HL-60 (cell line): ENCODE measurements around the gene ABCG1.

ENCODE experiments used
- DNase-seq, 2 experiments: peaks; one replicate each; pipeline ENCODE4 v3.0.0-alpha.2; 2010 to 2020; ENCODE audit warnings: low read depth in 1 of 2, low spot score in 1 of 2
- H3K27ac ChIP-seq: fragments of 250-450 bp; sonication (Bioruptor Pico); replicated peaks from 2 replicates; pipeline ENCODE4 v1.5.1; 2020; ENCODE audit warnings: mild to moderate bottlenecking, moderate library complexity
- H3K27me3 ChIP-seq: fragments of 250-450 bp; sonication (Bioruptor Pico); 2 replicates; pipeline ENCODE4 v1.5.1; 2021; ENCODE audit warnings: mild to moderate bottlenecking, moderate library complexity; ENCODE audit not compliant: insufficient read depth, poor library complexity, severe bottlenecking
- H3K4me3 ChIP-seq: replicated peaks from 2 replicates; pipeline ENCODE4 v1.5.1; 2011; ENCODE audit warnings: mild to moderate bottlenecking, control low read depth, low read length; ENCODE audit not compliant: insufficient read depth
- GABPA ChIP-seq: IDR thresholded peaks from 2 replicates; pipeline ENCODE4 v1.6.1; 2012; ENCODE audit warnings: low read depth
- POLR2AphosphoS5 ChIP-seq: IDR thresholded peaks from 2 replicates; pipeline ENCODE4 v1.6.1; 2012; ENCODE audit warnings: low read depth
- REST ChIP-seq: IDR thresholded peaks from 2 replicates; pipeline ENCODE4 v1.6.1; 2012; ENCODE audit warnings: low read depth; ENCODE audit not compliant: insufficient replicate concordance
- SPI1 ChIP-seq: IDR thresholded peaks from 2 replicates; pipeline ENCODE4 v1.6.1; 2012; ENCODE audit warnings: low read depth, mild to moderate bottlenecking, borderline replicate concordance
- TF ChIP-seq, protein P1 (sequence below): IDR thresholded peaks from one replicate; pipeline ENCODE4 v1.5.1; 2011; ENCODE audit warnings: low read length, control low read depth, inconsistent platforms; ENCODE audit not compliant: insufficient read depth

Gene ABCG1

DNA sequence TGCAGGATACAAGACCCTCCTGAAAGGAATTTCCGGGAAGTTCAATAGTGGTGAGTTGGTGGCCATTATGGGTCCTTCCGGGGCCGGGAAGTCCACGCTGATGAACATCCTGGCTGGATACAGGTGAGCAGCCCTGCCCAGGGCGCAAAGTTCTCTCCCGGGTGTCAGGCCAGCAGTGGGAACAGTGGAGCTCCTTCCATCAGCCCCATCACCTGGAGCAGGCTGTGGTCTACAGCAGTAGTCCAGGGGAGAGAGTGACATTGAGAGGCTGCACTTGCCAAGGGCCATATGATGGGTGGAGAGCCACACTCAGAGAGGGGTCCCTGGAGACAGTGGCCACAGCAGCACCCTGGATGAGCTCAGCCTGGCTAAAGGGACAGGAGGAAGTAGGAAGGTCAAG is 52.1 kb downstream of the ABCG1 start:
- no peak overlapping the region for H3K4me3 ChIP-seq
- H3K27ac ChIP-seq, result no peak overlapping the region
- TF ChIP-seq REST (no peak), GABPA (no peak), POLR2AphosphoS5 (no peak), SPI1 (no peak)
- TF ChIP-seq, protein P1, sequence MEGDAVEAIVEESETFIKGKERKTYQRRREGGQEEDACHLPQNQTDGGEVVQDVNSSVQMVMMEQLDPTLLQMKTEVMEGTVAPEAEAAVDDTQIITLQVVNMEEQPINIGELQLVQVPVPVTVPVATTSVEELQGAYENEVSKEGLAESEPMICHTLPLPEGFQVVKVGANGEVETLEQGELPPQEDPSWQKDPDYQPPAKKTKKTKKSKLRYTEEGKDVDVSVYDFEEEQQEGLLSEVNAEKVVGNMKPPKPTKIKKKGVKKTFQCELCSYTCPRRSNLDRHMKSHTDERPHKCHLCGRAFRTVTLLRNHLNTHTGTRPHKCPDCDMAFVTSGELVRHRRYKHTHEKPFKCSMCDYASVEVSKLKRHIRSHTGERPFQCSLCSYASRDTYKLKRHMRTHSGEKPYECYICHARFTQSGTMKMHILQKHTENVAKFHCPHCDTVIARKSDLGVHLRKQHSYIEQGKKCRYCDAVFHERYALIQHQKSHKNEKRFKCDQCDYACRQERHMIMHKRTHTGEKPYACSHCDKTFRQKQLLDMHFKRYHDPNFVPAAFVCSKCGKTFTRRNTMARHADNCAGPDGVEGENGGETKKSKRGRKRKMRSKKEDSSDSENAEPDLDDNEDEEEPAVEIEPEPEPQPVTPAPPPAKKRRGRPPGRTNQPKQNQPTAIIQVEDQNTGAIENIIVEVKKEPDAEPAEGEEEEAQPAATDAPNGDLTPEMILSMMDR, result no peak
- no peaks in the 10 kb centered on the region for H3K27me3 ChIP-seq
- DNase-seq, result no peak

GRCh38 chr21:42272109-42272962 is 53.4 kb downstream of the ABCG1 start:
- TF ChIP-seq, protein P1, result no peak
- TF ChIP-seq SPI1, result no peak
- no peak for TF ChIP-seq POLR2AphosphoS5
- TF ChIP-seq REST, result no peak
- no peak for TF ChIP-seq GABPA
- no peak for DNase-seq
- no peak overlapping the region for H3K4me3 ChIP-seq
- no peak overlapping the region for H3K27ac ChIP-seq
- H3K27me3 ChIP-seq, result no peaks in the 10 kb centered on the region

DNA sequence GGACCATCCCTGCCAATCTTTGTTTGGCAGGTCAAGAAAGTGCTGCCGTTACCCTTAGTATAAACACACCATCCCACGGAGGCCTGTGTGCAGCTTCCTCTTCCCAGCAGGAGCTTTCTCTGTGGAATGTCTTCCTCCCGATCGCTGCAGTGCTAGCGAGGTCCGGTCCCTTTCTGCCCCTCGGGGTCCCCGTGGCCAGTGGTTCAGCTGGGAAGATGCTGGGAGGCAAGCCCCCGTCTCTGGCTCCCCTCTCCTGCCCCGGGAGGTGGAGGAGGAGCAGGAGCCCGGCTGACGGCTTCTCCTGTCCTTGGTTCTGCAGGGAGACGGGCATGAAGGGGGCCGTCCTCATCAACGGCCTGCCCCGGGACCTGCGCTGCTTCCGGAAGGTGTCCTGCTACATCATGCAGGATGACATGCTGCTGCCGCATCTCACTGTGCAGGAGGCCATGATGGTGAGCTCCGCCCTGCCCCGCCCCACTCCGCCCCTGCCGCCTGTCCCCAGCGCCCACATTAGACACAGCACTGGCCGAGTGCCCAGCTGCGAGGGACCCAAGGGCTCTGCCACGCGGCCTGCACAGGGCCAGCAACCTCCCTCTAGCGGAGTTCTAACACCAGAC is 54.2 kb downstream of the ABCG1 start:
- DNase-seq, result no peak
- no peak overlapping the region for H3K27ac ChIP-seq
- no peak for TF ChIP-seq POLR2AphosphoS5
- TF ChIP-seq, protein P1, result no peak
- no peak for TF ChIP-seq GABPA
- TF ChIP-seq SPI1, result no peak
- TF ChIP-seq REST, result no peak
- no peak overlapping the region for H3K4me3 ChIP-seq
- no peaks in the 10 kb centered on the region for H3K27me3 ChIP-seq
